GM12878 (cell line): Measurements from ENCODE around the gene BLOC1S4. TPM values are rescaled to one million over a fixed set of nuclear protein-coding genes. Genes with fewer than 3 reads are reported as not detected.
A peak's percentile ranks its signal among the peaks of the same experiment; 100 is the strongest.

Experiments
- ATAC-seq: fragments of 200-7000 bp; cut with Tn5 transposase; 3 replicates; pipeline ENCODE4 v1.9.1; 2020; ENCODE audit warnings: mild to moderate bottlenecking, moderate library complexity
- BruUV-seq: library from RNA; stranded (reverse); fragments of 400-500 nt; replicated peaks from 2 replicates; lab custom pipeline; 2021; lab: Mats Ljungman, UMichigan
- CTCF ChIA-PET: fragments of 300-600 bp; sonication (Branson Sonifier 250); formaldehyde crosslinking; extraction: SDS; loops from one replicate; lab custom pipeline; 2021; ENCODE audit warnings: inconsistent platforms; lab: Yijun Ruan, JAX
- POLR2A ChIA-PET: fragments of 350-600 bp; formaldehyde crosslinking; extraction: SDS; loops from one replicate; lab custom pipeline; 2021; ENCODE audit warnings: inconsistent platforms; lab: Charles Lee
- RAD21 ChIA-PET: fragments of 300-600 bp; sonication (Branson Sonifier 250); formaldehyde crosslinking; loops from one replicate; lab custom pipeline; 2023; ENCODE audit warnings: antibody characterized with exemption; ENCODE audit not compliant: unreplicated experiment; lab: Charles Lee
- SMC1A ChIA-PET: fragments of 300-600 bp; sonication (Branson Sonifier 250); formaldehyde crosslinking; loops from one replicate; lab custom pipeline; 2023; ENCODE audit not compliant: unreplicated experiment, uncharacterized antibody; lab: Charles Lee
- DNase-seq: peaks from one replicate; pipeline ENCODE4 v3.0.0-alpha.2; 2011; ENCODE audit warnings: low read depth, low spot score
- FAIRE-seq: peaks from 3 replicates; lab custom pipeline; 2011; peaks lifted over from hg19 to GRCh38; lab: Jason Lieb, UNC
- H2AFZ ChIP-seq: 2 replicates; pipeline ENCODE4 v1.6.0; 2011; ENCODE audit warnings: low read depth, low read length, control low read depth; ENCODE audit not compliant: control insufficient read depth
- H3K27ac ChIP-seq: 2 replicates; pipeline ENCODE4 v1.5.1; 2011; ENCODE audit warnings: control low read depth; ENCODE audit not compliant: control insufficient read depth, insufficient read depth
- H3K27me3 ChIP-seq, 2 experiments: replicated peaks in 1 of 2; 2 replicates each; pipeline versions ENCODE4 v1.6.0 to v1.6.1; 2011; ENCODE audit warnings: low read length in 1 of 2; ENCODE audit not compliant: control insufficient read depth in 2 of 2, insufficient read depth in 2 of 2
- H3K36me3 ChIP-seq, 2 experiments: 2 replicates each; pipeline ENCODE4 v1.5.1; 2011; ENCODE audit warnings: low read length in 1 of 2; ENCODE audit not compliant: control insufficient read depth in 2 of 2, insufficient read depth in 2 of 2
- H3K4me1 ChIP-seq: 2 replicates; pipeline ENCODE4 v1.6.1; 2011; ENCODE audit warnings: mild to moderate bottlenecking, low read length, moderate library complexity, mixed read lengths; ENCODE audit not compliant: control insufficient read depth, insufficient read depth
- H3K4me2 ChIP-seq: 2 replicates; pipeline ENCODE4 v1.6.0; 2011; ENCODE audit warnings: control low read depth; ENCODE audit not compliant: control insufficient read depth, insufficient read depth
- H3K4me3 ChIP-seq: fragments of 200-600 bp; sonication (generic); 2 replicates; pipeline ENCODE4 v1.5.1; 2016
- H3K79me2 ChIP-seq: 2 replicates; pipeline ENCODE4 v1.6.0; 2011; ENCODE audit warnings: low read length; ENCODE audit not compliant: control insufficient read depth, insufficient read depth
- H3K9ac ChIP-seq: 2 replicates; pipeline ENCODE4 v1.8.0; 2011; ENCODE audit warnings: low read length, control low read depth, mixed read lengths; ENCODE audit not compliant: control insufficient read depth, insufficient read depth
- H3K9me3 ChIP-seq: replicated peaks from 3 replicates; pipeline ENCODE4 v1.5.1; 2011; ENCODE audit warnings: mild to moderate bottlenecking, low read length; ENCODE audit not compliant: control insufficient read depth, insufficient read depth
- H4K20me1 ChIP-seq: 2 replicates; pipeline ENCODE4 v1.6.0; 2011; ENCODE audit not compliant: control insufficient read depth, insufficient read depth
- TCF3 ChIP-seq: IDR thresholded peaks from 2 replicates; pipeline ENCODE4 v1.6.1; 2012; ENCODE audit warnings: low read depth, mild to moderate bottlenecking, low read length, borderline replicate concordance; ENCODE audit not compliant: insufficient read depth
- WRNIP1 ChIP-seq: IDR thresholded peaks from 2 replicates; pipeline ENCODE4 v1.6.1; 2011; ENCODE audit warnings: low read depth, low read length, improper control_type of control experiment, borderline replicate concordance
- WGBS: methylation state at CpG from one replicate; pipeline ENCODE4 v1.1.6; 2016; ENCODE audit warnings: low lambda C conversion rate; ENCODE audit not compliant: insufficient replicate concordance, insufficient coverage; ENCODE audit errors: missing lambda C conversion rate; 5-methylcytosine and 5-hydroxymethylcytosine counted together
- in situ Hi-C: fragments of 300-500 bp; cut with MboI; formaldehyde crosslinking; loops from 9 replicates; pipeline ENCODE4 v1.14.3; 2018; ENCODE audit warnings: mixed read lengths
- intact Hi-C: fragments of 100-400 bp; cut with micrococcal nuclease; formaldehyde crosslinking; loops from one replicate; pipeline ENCODE4 v1.14.2; 2022; ENCODE audit not compliant: unreplicated experiment
- polyA plus RNA-seq, 11 experiments: library from polyadenylated mRNA; depleted of rRNA in 4 of 11; unstranded in 6 of 11; stranded (reverse) in 5 of 11; fragments of >200 nt; fragmentation: Nextera tagmentation in 4 of 11; fragmentation: Illumina TruSeq in 1 of 11; extraction: Ambion mirVana in 4 of 11; extraction: Trizol in 1 of 11; gene quantifications; 1 replicate in 1 of 11; 2 replicates in 10 of 11; pipeline versions ENCODE4 v1.2.1 to v1.2.3, GENCODE V29; 2011 to 2016; ENCODE audit warnings: inconsistent platforms in 2 of 11, missing spikeins in 2 of 11, low read depth in 1 of 11
- total RNA-seq, 4 experiments: library from RNA; depleted of rRNA in 3 of 4; stranded (reverse); fragments of >200 nt in 3 of 4; fragmentation: Illumina TruSeq in 1 of 4; extraction: Trizol in 1 of 4; gene quantifications; 2 replicates each; pipeline versions ENCODE4 v1.2.1 to v1.2.3, GENCODE V29; 2013 to 2021
- TF ChIP-seq, protein P1 (sequence below): fragments of 450-650 bp; IDR thresholded peaks from 2 replicates; pipeline ENCODE4 v1.6.1; 2017; ENCODE audit warnings: mild to moderate bottlenecking, moderate library complexity
- TF ChIP-seq, protein P2 (sequence below): fragments of 150-350 bp; IDR thresholded peaks from 2 replicates; pipeline ENCODE4 v1.6.1; 2016; ENCODE audit warnings: low read depth, low read length

Gene BLOC1S4
- total and polyA plus RNA-seq, 10 of the 15 experiments (the other 5 are each of a cell fraction or from before 2014, with no cell fraction given), result 2.7 to 23.8 (median 9.5) TPM

DNA sequence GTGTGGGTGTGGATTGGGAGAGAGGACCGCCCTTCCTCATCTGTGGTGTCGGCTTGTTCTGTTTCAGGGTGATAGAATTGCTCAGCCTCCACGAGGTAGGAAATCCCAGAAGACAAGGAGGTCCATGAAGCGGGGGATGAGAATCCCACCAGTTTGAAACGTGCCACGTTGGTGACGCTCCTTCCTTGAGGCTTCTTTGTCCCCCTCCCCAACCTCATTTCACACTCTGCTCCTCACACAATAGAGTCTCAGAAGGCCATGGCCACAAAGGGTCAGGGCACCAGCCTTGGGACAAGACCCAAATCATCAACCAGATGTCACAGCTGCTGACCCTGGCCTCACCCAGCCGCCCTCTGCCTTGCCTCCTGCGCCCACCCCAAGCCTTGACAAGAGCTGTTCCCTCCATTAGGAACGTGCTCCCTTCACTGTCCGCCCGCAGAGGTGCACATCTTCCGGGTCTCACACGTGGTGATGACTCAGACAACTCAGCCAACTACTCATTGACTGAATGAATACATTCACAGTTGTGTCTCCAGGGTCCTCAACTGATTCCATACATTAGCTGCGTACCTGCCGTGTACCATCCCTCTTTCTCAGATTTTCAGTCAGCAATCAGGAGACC is 18.3 kb downstream of the BLOC1S4 start:
- no TSS peak for BruUV-seq
- no peak for DNase-seq
- RAD21 ChIA-PET, result interaction anchor here (0.8 to 1.1 kb wide), 2 partner anchors 14 to 17 kb away, joined by 3 to 4 read pairs; no protein-coding TSS in a partner anchor
- TF ChIP-seq TCF3 (no peak), WRNIP1 (no peak)
- TF ChIP-seq, protein P1, sequence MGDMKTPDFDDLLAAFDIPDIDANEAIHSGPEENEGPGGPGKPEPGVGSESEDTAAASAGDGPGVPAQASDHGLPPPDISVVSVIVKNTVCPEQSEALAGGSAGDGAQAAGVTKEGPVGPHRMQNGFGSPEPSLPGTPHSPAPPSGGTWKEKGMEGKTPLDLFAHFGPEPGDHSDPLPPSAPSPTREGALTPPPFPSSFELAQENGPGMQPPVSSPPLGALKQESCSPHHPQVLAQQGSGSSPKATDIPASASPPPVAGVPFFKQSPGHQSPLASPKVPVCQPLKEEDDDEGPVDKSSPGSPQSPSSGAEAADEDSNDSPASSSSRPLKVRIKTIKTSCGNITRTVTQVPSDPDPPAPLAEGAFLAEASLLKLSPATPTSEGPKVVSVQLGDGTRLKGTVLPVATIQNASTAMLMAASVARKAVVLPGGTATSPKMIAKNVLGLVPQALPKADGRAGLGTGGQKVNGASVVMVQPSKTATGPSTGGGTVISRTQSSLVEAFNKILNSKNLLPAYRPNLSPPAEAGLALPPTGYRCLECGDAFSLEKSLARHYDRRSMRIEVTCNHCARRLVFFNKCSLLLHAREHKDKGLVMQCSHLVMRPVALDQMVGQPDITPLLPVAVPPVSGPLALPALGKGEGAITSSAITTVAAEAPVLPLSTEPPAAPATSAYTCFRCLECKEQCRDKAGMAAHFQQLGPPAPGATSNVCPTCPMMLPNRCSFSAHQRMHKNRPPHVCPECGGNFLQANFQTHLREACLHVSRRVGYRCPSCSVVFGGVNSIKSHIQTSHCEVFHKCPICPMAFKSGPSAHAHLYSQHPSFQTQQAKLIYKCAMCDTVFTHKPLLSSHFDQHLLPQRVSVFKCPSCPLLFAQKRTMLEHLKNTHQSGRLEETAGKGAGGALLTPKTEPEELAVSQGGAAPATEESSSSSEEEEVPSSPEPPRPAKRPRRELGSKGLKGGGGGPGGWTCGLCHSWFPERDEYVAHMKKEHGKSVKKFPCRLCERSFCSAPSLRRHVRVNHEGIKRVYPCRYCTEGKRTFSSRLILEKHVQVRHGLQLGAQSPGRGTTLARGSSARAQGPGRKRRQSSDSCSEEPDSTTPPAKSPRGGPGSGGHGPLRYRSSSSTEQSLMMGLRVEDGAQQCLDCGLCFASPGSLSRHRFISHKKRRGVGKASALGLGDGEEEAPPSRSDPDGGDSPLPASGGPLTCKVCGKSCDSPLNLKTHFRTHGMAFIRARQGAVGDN, result no peak
- TF ChIP-seq, protein P2, sequence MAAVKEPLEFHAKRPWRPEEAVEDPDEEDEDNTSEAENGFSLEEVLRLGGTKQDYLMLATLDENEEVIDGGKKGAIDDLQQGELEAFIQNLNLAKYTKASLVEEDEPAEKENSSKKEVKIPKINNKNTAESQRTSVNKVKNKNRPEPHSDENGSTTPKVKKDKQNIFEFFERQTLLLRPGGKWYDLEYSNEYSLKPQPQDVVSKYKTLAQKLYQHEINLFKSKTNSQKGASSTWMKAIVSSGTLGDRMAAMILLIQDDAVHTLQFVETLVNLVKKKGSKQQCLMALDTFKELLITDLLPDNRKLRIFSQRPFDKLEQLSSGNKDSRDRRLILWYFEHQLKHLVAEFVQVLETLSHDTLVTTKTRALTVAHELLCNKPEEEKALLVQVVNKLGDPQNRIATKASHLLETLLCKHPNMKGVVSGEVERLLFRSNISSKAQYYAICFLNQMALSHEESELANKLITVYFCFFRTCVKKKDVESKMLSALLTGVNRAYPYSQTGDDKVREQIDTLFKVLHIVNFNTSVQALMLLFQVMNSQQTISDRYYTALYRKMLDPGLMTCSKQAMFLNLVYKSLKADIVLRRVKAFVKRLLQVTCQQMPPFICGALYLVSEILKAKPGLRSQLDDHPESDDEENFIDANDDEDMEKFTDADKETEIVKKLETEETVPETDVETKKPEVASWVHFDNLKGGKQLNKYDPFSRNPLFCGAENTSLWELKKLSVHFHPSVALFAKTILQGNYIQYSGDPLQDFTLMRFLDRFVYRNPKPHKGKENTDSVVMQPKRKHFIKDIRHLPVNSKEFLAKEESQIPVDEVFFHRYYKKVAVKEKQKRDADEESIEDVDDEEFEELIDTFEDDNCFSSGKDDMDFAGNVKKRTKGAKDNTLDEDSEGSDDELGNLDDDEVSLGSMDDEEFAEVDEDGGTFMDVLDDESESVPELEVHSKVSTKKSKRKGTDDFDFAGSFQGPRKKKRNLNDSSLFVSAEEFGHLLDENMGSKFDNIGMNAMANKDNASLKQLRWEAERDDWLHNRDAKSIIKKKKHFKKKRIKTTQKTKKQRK, result no peak
- TF ChIP-seq, all 136 proteins: peak for 0
- Histone ChIP-seq H3K4me1 (no peaks in the 10 kb centered on the region), H3K9me3 (no peaks in the 10 kb centered on the region), H3K27ac (no peak overlapping the region), H2AFZ (peak overlapping the region; percentile 4; the same call in 1 of the 2 replicates), H3K79me2 (no peaks in the 10 kb centered on the region), H3K36me3 (no peaks in the 10 kb centered on the region), H4K20me1 (no peaks in the 10 kb centered on the region), H3K4me3 (no peak overlapping the region), H3K4me2 (no peak overlapping the region), H3K9ac (no peak overlapping the region), H3K27me3 (no peaks in the 10 kb centered on the region; a peak in 1 of 4 replicates)
- no peak for FAIRE-seq
- 44% methylated on average over 16 of the region's 16 CpGs for WGBS
- in situ Hi-C loops (no loop called here), intact Hi-C loops (no loop called here)
- SMC1A ChIA-PET, result interaction anchor here (1.0 to 1.8 kb wide), 3 partner anchors 17 to 139 kb away, joined by 3 to 9 read pairs (median 5); no protein-coding TSS in a partner anchor
- ATAC-seq, result no peak
- CTCF ChIA-PET, result interaction anchor here (1.0 to 2.2 kb wide), 2 partner anchors 17 to 139 kb away, joined by 3 to 13 read pairs; no protein-coding TSS in a partner anchor
- POLR2A ChIA-PET, result interaction anchor here (0.7 kb wide), 1 partner anchor 9 kb away, joined by 5 read pairs; no protein-coding TSS in a partner anchor
